SK-MEL-5 (cell line): ENCODE measurements around the gene ACOXL. TPM values are rescaled to one million over a fixed set of nuclear protein-coding genes. Genes with fewer than 3 reads are reported as not detected.

Source experiments
- DNase-seq: peaks from one replicate; pipeline ENCODE4 v3.0.0-alpha.2; 2016; ENCODE audit warnings: low read depth, low spot score
- in situ Hi-C: cut with HindIII; loops from 2 replicates; pipeline ENCODE4 v1.10.0; 2016; ENCODE audit warnings: low sequenced_read_pairs, high pct_unique_total_duplicates, low pct_unique_long_range_greater_than_20kb
- total RNA-seq: library from RNA; depleted of rRNA; stranded (reverse); fragments of >200 nt; shearing (Covaris generic); gene quantifications from 2 replicates; pipeline ENCODE4 v1.2.3, GENCODE V29; 2014

ACOXL gene
- total RNA-seq, 1 experiment from 2014 or later = not detected

GRCh38 chr2:110897966-110898365 is 165.6 kb downstream of the ACOXL start:
- no peak for DNase-seq
- in situ Hi-C loops = no loop called here

DNA sequence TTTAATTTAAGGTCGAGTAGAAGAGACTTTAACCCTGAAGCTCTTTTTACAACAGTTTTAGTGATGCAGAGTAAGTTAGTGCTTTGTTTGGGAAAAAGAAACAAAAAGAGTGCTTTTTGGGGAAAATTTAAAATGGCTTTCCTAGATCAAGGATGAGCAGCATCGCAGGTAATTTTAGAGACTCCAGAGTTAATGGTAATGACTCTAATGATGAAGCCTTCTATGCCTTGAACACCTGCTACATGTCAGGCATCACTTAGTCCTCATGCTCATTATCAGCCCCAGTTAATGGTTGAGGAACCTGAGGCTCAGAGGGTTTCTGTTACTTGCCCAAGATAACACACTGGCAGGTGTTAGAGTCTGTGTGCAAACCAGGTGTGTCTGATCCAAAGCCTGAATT is 167.8 kb downstream of the ACOXL start:
- in situ Hi-C loops = no loop called here
- no peak for DNase-seq

GRCh38 chr2:110903548-110903947 is 171.2 kb downstream of the ACOXL start:
- in situ Hi-C loops = no loop called here
- DNase-seq = no peak

GRCh38 chr2:110904116-110904778 is 171.9 kb downstream of the ACOXL start:
- in situ Hi-C loops = no loop called here
- DNase-seq = no peak

DNA sequence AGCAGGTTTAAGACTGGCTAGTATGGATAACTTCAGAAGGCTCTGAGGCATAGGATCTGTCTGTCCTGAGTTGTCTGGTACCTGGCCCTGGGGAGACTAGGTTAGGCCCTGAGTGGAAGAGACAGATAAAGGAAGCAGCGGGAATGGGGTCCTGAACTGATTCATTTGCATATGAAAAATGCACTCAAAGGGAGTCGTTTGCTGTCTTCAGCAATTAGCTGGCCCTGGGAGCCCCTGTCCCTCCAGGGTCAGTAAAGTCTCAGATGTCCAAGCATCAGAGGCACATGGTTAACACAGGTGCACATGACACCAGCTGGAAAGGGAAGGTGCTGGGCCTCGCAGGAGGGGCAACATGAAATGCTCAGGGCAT is 172.4 kb downstream of the ACOXL start:
- DNase-seq = no peak
- in situ Hi-C loops = no loop called here

GRCh38 chr2:110905217-110905616 is 172.8 kb downstream of the ACOXL start:
- in situ Hi-C loops = no loop called here
- no peak for DNase-seq

DNA sequence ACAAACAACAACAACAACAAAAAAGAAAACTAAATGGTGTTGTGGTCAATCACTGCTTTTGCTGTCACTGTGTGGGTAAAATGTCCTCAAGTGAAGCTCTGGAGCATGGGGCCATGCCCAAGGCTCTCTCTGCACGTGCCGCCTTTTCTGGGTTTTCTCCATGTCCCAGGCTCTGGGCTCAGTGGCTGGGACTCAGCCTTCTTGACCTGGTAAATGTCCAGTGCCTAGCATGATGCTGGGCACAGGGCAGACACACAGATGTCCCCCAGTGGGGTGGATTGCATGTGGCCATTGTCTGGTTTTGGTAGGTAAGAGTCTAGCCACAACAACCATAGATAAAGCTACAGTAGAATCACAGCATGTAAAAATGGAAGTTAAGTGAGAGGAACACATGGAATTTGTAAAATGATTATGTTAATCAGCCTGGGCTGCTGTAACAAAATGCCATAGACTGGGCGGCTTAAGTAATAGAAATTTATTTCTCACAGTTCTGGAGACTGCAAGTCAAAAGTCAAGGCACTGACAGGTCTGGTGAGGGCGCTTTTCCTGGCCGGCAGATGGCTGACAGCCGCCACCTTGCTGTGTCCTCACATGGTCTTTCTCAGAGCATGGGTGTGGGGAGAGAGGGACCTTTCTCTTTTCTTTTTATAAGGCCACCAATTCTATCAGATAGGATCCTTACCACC is 174.4 kb downstream of the ACOXL start:
- in situ Hi-C loops = no loop called here
- no peak for DNase-seq

DNA sequence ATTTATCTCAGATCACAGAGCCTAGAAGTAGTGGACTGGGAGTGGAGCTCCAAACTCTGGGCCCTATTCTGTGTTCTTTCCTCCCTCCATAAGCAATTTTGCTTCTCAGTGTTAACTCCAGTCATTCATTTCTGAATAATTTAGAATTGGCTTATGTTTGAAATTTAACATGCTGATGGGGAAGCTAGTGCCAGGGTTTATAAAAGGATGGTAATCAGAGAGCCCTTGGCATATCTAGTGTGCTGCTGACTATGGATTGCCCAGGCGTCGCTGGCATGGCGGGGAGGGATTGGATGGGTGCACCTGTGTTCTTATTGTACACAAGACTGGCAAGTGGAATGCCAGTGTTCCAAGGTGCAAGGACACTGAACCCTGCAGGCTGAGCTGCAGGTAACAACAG is 177.1 kb downstream of the ACOXL start:
- no peak for DNase-seq
- in situ Hi-C loops = no loop called here

DNA sequence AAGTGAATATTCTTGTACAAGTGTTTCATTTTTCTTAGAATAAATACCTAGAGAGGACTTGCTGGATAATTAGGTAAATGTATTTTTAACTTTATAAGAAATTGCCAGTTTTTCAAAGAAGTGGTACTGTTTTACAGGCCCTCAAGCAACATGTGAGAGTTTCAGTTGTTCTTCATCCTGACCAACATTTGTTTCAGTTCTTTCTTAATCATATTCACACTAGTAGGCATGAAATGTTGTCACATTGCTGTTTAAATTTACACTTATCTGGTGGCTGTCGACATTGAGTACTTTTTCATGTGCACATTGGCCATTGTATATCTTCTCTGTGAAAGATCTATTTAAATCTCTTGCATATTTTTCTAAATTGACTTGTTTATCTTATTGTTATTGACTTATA is 178.1 kb downstream of the ACOXL start:
- in situ Hi-C loops = no loop called here
- DNase-seq = no peak

DNA sequence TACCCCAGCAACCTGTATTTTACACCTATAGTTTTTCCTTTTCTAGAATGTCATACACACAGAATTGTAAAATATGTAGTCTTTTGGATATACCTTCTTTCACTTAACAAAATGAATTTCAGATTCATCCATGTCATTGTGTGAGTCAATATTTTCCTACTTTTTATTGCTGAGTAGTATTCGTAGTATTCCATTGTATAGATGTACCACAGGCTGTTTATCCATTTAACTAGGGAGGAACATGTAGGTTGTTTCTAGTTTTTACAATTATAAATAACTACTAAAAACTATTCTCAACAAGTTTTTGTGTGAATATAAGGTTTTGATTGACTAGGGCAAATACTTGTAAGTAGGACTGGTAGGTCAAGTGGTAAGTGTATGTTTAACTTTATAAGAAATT is 187.4 kb downstream of the ACOXL start:
- in situ Hi-C loops = no loop called here
- no peak for DNase-seq

- in situ Hi-C loops = no loop called here
- DNase-seq = no peak
Observed at GRCh38 chr2:110925479-110925878, 193.1 kb downstream of the ACOXL start.

GRCh38 chr2:110927526-110927925 is 195.2 kb downstream of the ACOXL start:
- in situ Hi-C loops = no loop called here
- no peak for DNase-seq

DNA sequence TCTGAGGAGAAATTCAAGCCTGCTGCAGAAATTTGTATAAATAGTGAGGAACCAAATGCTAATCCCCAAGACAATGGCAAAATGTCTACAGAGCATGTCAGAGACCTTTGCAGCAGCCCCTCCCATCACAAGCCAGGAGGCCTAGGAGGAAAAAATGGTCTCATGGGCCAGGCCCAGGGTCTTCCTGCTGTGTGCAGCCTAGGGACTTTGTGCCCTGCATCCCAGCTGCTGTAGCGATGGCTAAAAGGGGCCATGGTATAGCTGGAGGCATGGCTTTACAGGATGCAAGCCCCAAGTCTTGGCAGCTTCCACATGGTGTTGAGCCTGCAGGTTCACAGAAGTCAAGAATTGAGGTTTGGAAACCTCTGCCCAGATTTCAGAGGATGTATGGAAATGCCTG is 197.2 kb downstream of the ACOXL start:
- DNase-seq = no peak
- in situ Hi-C loops = no loop called here

DNA sequence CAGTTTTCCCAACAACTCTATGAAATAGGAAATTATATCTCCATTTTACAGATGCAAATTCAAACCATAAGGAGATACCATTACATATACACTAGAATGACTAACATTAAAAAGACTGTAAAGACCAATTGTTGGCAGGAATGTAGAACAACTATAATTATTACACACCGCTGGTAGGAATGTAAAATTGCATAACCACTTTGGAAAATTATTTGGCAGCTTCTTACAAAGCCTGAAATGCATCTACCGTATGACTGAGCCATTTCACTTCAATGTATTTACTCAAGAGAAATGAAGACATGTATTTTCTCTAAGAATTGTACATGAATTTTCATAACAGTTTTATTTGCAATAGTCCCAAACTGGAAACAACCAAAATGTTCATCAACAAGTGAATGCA is 199.3 kb downstream of the ACOXL start:
- in situ Hi-C loops = no loop called here
- no peak for DNase-seq

DNA sequence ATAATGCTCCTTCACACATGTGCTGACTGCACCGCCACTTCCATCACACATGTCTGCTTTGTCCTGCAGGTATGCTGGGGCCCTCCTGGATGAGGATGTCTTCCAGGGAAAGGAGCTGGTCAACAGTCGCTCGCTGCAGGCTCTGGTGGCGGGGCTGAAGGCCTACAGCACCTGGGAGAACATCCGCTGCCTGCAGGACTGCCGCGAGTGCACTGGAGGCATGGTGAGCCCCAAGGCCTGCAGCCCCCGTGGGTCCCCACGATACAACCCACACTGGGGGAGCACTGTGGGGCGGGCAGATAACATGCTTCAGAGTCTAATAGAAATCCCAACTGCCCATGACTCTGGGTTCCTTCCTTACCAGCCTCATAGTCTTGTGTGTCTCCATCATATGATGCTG is 201.0 kb downstream of the ACOXL start:
- in situ Hi-C loops = no loop called here
- DNase-seq = no peak

DNA sequence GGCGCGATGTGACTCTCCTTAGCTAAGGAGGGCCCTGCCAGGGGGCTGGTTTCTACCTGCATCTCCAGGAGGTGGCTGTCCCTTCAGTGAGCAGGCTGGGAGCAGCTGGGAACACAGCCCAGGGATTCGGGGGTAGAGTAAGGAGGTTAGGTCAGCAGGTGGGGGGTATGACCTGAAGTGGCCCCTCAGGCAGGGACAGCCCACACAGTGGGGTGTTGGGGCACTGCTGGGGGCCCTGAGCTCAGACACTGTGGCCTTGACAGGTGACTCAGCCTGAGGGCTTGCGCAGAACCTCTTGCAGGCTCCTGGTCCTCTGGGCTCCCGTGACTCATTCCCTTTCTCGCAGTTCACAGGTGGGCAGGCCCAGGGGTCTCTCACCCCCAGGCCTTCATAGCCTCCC is 202.6 kb downstream of the ACOXL start:
- DNase-seq = no peak
- in situ Hi-C loops = no loop called here

DNA sequence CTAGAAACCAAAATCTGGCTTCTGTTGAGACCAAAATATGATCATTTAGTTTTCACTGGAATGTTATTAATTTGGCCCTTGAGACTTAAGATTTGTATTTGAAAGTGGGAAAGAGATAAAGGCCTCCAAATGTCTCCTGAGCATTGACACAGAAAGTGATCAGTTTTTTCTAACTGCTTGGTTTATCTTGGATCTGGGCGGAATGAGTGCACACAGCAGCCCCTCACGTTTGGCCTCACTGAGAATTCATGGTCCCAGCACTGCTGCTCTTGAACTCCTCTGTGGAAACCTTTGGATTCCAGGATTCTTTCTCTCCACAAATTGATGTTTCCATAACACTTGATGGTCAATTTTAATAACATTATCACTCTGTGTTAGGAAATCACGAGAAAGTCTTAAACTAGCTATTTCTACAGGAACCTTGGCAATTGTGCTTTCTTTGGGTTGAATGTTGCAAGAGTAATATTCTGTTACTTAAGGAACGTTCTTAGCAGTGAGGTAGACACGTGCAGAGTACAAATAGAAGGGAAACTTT is 208.1 kb downstream of the ACOXL start:
- DNase-seq = no peak
- in situ Hi-C loops = no loop called here

DNA sequence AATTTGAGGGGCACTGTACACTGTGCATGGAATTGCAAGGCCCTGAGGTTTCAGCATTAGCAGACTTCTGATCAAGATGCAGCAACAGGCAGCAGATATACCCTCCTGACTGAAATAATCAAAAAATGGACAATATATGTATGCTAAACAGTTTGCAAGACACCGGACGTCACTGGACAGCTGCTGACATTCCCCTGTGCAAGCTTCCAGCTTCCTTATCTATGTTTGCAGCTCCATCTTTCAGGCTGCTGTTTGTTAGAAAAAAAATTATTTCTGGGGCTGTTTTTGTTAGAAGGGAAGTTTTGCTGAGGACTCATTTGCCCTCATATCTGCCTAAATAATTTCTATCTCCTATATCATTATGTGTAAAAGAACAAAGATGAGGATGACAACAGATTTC is 208.9 kb downstream of the ACOXL start:
- no peak for DNase-seq
- in situ Hi-C loops = no loop called here

DNA sequence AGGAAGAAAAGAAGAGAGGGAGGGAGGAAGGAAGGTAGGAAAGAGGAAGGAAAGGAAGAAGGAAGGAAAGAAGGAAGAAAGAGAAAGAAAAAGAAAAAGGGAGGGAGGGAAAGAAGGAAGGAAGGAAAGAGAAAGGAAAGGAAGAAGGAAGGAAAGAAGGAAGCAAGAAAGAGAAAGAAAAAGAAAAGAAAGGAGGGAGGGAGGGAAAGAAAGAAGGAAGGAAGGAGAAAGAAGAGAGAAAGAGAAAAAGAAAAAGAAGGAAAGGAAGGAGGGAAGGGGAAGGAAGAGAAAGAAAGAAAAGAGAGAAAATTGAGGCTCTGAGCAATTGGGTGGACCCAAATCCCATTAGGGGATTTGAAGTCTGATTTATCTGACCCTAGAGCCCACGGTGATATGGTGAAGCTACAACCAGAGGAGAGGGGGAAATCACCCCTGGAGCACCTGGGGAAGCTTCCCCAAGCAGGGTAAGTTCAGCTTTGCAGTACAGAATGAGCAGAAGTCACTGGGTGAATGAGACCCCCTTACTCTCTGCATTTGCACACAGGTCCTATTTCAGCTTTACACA is 210.8 kb downstream of the ACOXL start:
- in situ Hi-C loops = no loop called here
- no peak for DNase-seq
